HepG2 (cell line): ENCODE results near the gene LAMTOR2. TPM values are rescaled to one million over a fixed set of nuclear protein-coding genes. Genes with fewer than 3 reads are reported as not detected.

Experiments
- CHD2 ChIP-seq: IDR thresholded peaks from 2 replicates; pipeline ENCODE4 v1.6.1; 2011; ENCODE audit warnings: low read depth, low read length, improper control_type of control experiment
- FOXC1 ChIP-seq: sonication (generic); formaldehyde crosslinking; IDR thresholded peaks from 2 replicates; pipeline ENCODE4 v1.8.0; 2022; ENCODE audit warnings: mild to moderate bottlenecking, missing genetic modification reagents, borderline replicate concordance
- GATA4 ChIP-seq: sonication (generic); IDR thresholded peaks from 2 replicates; pipeline ENCODE4 v1.6.1; 2016; ENCODE audit warnings: antibody characterized with exemption, low read depth, borderline replicate concordance
- HES4 ChIP-seq: sonication (generic); formaldehyde crosslinking; IDR thresholded peaks from 2 replicates; pipeline ENCODE4 v1.9.0; 2021; ENCODE audit warnings: mild to moderate bottlenecking, missing genetic modification reagents, borderline replicate concordance
- HNRNPK ChIP-seq: fragments of 200-400 bp; formaldehyde crosslinking; IDR thresholded peaks from 2 replicates; pipeline ENCODE4 v1.6.1; 2018; ENCODE audit warnings: low read length, low read depth, moderate library complexity, mild to moderate bottlenecking; ENCODE audit not compliant: poor library complexity, severe bottlenecking
- MED1 ChIP-seq: sonication (generic); formaldehyde crosslinking; IDR thresholded peaks from 2 replicates; pipeline ENCODE4 v1.4.0; 2020; ENCODE audit warnings: missing genetic modification reagents
- PAXIP1 ChIP-seq: sonication (generic); formaldehyde crosslinking; conservative IDR thresholded peaks from 2 replicates; pipeline ENCODE4 v1.4.0; 2020; ENCODE audit warnings: mild to moderate bottlenecking, missing genetic modification reagents, moderate library complexity
- POLR2A ChIP-seq, 2 experiments: IDR thresholded peaks; 2 replicates each; pipeline ENCODE4 v1.6.1; 2011; ENCODE audit warnings: low read depth in 2 of 2, low read length in 2 of 2, mild to moderate bottlenecking in 1 of 2, moderate library complexity in 1 of 2; ENCODE audit not compliant: insufficient read depth in 1 of 2
- POLR2AphosphoS5 ChIP-seq: IDR thresholded peaks from 2 replicates; pipeline ENCODE4 v1.6.1; 2012; ENCODE audit warnings: low read depth, low read length
- RERE ChIP-seq: IDR thresholded peaks from 2 replicates; pipeline ENCODE4 v1.6.1; 2016; ENCODE audit warnings: low read depth, missing genetic modification reagents, missing compliant biosample characterization
- SOX6 ChIP-seq, 2 experiments: fragments of 450-650 bp in 1 of 2; sonication (generic) in 1 of 2; formaldehyde crosslinking in 1 of 2; IDR thresholded peaks; 2 replicates each; pipeline versions ENCODE4 v1.4.0 to v1.6.1; 2017 to 2020; ENCODE audit warnings: antibody characterized with exemption in 1 of 2, mild to moderate bottlenecking in 1 of 2, missing genetic modification reagents in 1 of 2
- SP1 ChIP-seq, 2 experiments: fragments of 450-650 bp in 1 of 2; sonication (generic) in 1 of 2; formaldehyde crosslinking in 1 of 2; IDR thresholded peaks; 2 replicates each; pipeline versions ENCODE4 v1.4.0 to v1.6.1; 2016 to 2020; ENCODE audit warnings: missing genetic modification reagents in 1 of 2
- SP4 ChIP-seq: sonication (generic); formaldehyde crosslinking; IDR thresholded peaks from 2 replicates; pipeline ENCODE4 v1.8.1; 2023; ENCODE audit warnings: mild to moderate bottlenecking, missing genetic modification reagents
- SP5 ChIP-seq: IDR thresholded peaks from 2 replicates; pipeline ENCODE4 v1.6.1; 2016; ENCODE audit warnings: low read depth, borderline replicate concordance
- ZBTB7B ChIP-seq: sonication (generic); formaldehyde crosslinking; IDR thresholded peaks from 2 replicates; pipeline ENCODE4 v1.4.0; 2020; ENCODE audit warnings: missing genetic modification reagents
- ZNF30 ChIP-seq: sonication (generic); formaldehyde crosslinking; IDR thresholded peaks from 2 replicates; pipeline ENCODE4 v1.5.0; 2020; ENCODE audit warnings: mild to moderate bottlenecking, missing genetic modification reagents
- ZNF430 ChIP-seq: sonication (generic); formaldehyde crosslinking; IDR thresholded peaks from 2 replicates; pipeline ENCODE4 v1.9.0; 2021; ENCODE audit warnings: mild to moderate bottlenecking, missing genetic modification reagents
- polyA plus RNA-seq, 8 experiments: library from polyadenylated mRNA; depleted of rRNA in 3 of 8; stranded (reverse) in 7 of 8; unstranded in 1 of 8; fragments of >200 nt; fragmentation: Illumina TruSeq in 4 of 8; extraction: Trizol in 4 of 8; gene quantifications; 2 replicates each; pipeline versions ENCODE4 v1.2.1 to v1.2.3, GENCODE V29; 2011 to 2016; ENCODE audit warnings: low read depth in 4 of 8, missing spikeins in 1 of 8, mixed read lengths in 1 of 8; ENCODE audit not compliant: insufficient read depth in 1 of 8
- total RNA-seq, 5 experiments: library from RNA; depleted of rRNA; stranded (reverse); fragments of >200 nt; fragmentation: Illumina TruSeq; extraction: Trizol; gene quantifications; 2 replicates each; pipeline ENCODE4 v1.2.3, GENCODE V29; 2016; ENCODE audit warnings: low read depth in 1 of 5
- TF ChIP-seq, protein P1 (sequence below): sonication (generic); formaldehyde crosslinking; IDR thresholded peaks from 2 replicates; pipeline ENCODE4 v1.4.0; 2020; ENCODE audit warnings: missing genetic modification reagents

LAMTOR2 gene
- total and polyA plus RNA-seq, 2 of the 13 experiments (the other 11 are each of a cell fraction or from before 2014, with no cell fraction given): 36.5 to 66.4 TPM

DNA sequence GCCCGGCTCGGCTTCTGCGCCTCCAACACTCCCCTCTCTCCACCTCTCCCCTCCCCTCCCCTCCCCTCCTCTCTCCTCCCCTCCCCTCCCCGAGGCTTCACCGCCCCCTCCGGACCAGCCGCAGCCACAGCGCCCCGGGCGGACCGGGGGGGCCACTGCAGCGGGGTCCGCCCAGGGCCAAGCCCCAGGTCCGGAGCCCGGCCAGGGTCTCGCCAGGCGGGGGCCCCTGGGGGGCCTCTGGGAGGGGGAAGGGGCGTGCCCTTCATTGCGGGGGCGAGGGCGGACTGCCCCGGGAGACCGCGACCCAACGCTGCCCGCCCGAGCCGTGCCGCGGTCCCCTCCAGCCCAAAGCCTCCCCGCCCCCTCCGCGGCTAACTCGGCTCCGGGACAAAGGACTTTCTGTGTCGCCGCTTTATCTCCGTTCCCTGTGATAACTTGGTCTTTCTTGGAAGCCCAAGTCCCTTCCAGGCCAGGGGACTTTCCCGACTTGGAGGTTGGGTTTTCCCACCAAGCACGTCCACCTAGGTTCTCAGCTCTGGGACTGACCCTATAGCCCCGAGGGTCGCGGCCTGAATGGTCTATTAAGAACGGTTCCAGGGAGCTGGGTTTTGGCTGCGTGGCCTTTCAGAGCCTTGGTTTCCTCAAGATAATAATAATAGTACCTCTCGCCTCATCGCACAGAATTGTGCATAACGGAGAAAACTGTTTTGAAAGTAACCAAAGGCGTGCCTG is 648 bp upstream of the LAMTOR2 start, which contains the start of gene UBQLN4 (continued):
- peak; percentile 78 for TF ChIP-seq HNRNPK
- peak; percentile 18; the same call in 1 of the 2 replicates for TF ChIP-seq RERE
- TF ChIP-seq ZBTB7B: no peak
- peak; percentile 11; the same call in 1 of the 2 replicates for TF ChIP-seq POLR2AphosphoS5
- 0 out of 2 replicates have a peak, but pooled peaks have one; percentile 38 for TF ChIP-seq SP4 (CRISPR knock-in tag)
- TF ChIP-seq CHD2: 0 out of 2 replicates have a peak, but pooled peaks have one; percentile 16
- TF ChIP-seq MED1 (CRISPR knock-in tag): no peak
- TF ChIP-seq SP1 (IDR thresholded peaks at IDR 0.05): no peak
- TF ChIP-seq SP1 (CRISPR knock-in tag; IDR thresholded peaks at IDR 0.05): peak; percentile 47; the same call in 1 of the 2 replicates
- no peak for TF ChIP-seq ZNF30
- TF ChIP-seq GATA4: 0 out of 2 replicates have a peak, but pooled peaks have one; percentile 14
- TF ChIP-seq POLR2A (IDR thresholded peaks at IDR 0.05; ENCODE audit: insufficient read depth in 1 of 2, low read depth in 2 of 2, low read length in 2 of 2): peak in 1 of 2 experiments; percentile 58; a peak in 2 of 4 replicates
- TF ChIP-seq HES4 (CRISPR knock-in tag): peak; percentile 31; the same call in 1 of the 2 replicates
- TF ChIP-seq FOXC1 (CRISPR knock-in tag): peak; percentile 73; the same call in 1 of the 2 replicates
- TF ChIP-seq SP5: 0 out of 2 replicates have a peak, but pooled peaks have one; percentile 27
- TF ChIP-seq PAXIP1 (CRISPR knock-in tag): peak; percentile 3; the same call in 1 of the 2 replicates
- no peak for TF ChIP-seq SOX6 (IDR thresholded peaks at IDR 0.05)
- 0 out of 2 replicates have a peak, but pooled peaks have one; percentile 1 for TF ChIP-seq SOX6 (CRISPR knock-in tag; IDR thresholded peaks at IDR 0.05)
- TF ChIP-seq ZNF430 (CRISPR knock-in tag): peak; percentile 75
- TF ChIP-seq, protein P1, sequence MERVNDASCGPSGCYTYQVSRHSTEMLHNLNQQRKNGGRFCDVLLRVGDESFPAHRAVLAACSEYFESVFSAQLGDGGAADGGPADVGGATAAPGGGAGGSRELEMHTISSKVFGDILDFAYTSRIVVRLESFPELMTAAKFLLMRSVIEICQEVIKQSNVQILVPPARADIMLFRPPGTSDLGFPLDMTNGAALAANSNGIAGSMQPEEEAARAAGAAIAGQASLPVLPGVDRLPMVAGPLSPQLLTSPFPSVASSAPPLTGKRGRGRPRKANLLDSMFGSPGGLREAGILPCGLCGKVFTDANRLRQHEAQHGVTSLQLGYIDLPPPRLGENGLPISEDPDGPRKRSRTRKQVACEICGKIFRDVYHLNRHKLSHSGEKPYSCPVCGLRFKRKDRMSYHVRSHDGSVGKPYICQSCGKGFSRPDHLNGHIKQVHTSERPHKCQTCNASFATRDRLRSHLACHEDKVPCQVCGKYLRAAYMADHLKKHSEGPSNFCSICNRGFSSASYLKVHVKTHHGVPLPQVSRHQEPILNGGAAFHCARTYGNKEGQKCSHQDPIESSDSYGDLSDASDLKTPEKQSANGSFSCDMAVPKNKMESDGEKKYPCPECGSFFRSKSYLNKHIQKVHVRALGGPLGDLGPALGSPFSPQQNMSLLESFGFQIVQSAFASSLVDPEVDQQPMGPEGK: peak; percentile 98
